Measurements from ENCODE around the gene PSME2. TPM values are rescaled to one million over a fixed set of nuclear protein-coding genes. Genes with fewer than 3 reads are reported as not detected.

PSME2 gene
- total and polyA plus RNA-seq, 2 of the 13 experiments (the other 11 are each of a cell fraction or from before 2014, with no cell fraction given), result 332 to 716 TPM

- TF ChIP-seq ZNF318 (CRISPR knock-in tag; IDR thresholded peaks at IDR 0.05), result no peak
These were observed 39.3 kb upstream of the PSME2 start (continued) for GRCh38 chr14:24185741-24186140.

- POLR2A ChIA-PET, result interaction anchor here (0.9 to 8.1 kb wide), 7 partner anchors 10 to 44 kb away, joined by 3 to 53 read pairs (median 4); partner anchors contain the start of genes CHMP4A, EMC9, IRF9 and TM9SF1
- TF ChIP-seq GTF2F1 (IDR thresholded peaks at IDR 0.05; ENCODE audit: low read length), result no peak
- TF ChIP-seq RBM22 (optimal IDR thresholded peaks at IDR 0.05; ENCODE audit: low read length), result peak; percentile 49
- no peak for TF ChIP-seq U2AF2 (IDR thresholded peaks at IDR 0.05; ENCODE audit: low read depth, low read length)
- no peak for TF ChIP-seq HMGXB3 (CRISPR knock-in tag; IDR thresholded peaks at IDR 0.05; ENCODE audit: borderline replicate concordance)
- TF ChIP-seq ZNF598 (CRISPR knock-in tag; IDR thresholded peaks at IDR 0.05; ENCODE audit: borderline replicate concordance), result 0 out of 2 replicates have a peak, but pooled peaks have one; percentile 61
- TF ChIP-seq MYC (CRISPR knock-in tag; IDR thresholded peaks at IDR 0.05; ENCODE audit: borderline replicate concordance), result peak; percentile 27; the same call in 1 of the 2 replicates
- TF ChIP-seq ZMYM3 (CRISPR knock-in tag; IDR thresholded peaks at IDR 0.05), result no peak
- no peak for TF ChIP-seq ZNF772 (CRISPR knock-in tag; IDR thresholded peaks at IDR 0.05)
- TF ChIP-seq TEAD2 (CRISPR knock-in tag; IDR thresholded peaks at IDR 0.05), result no peak
These were observed 38.6 kb upstream of the PSME2 start for GRCh38 chr14:24185026-24185425.

More at GRCh38 chr14:24185026-24185425, 38.6 kb upstream of the PSME2 start:
- Histone ChIP-seq H3K27me3 (ENCODE audit: control insufficient read depth in 1 of 2, insufficient read depth in 2 of 2, low read length in 2 of 2) (no peaks in the 10 kb centered on the region), H3K36me3 (replicated peaks in 1 of 2; ENCODE audit: control insufficient read depth in 1 of 2, insufficient read depth in 2 of 2, low read length in 2 of 2) (peaks cover 73 to 77% of the 10 kb centered on the region in 2 experiments), H3K4me3 (replicated peaks in 1 of 3; ENCODE audit: insufficient read depth in 1 of 3, low read depth in 2 of 3, low read length in 3 of 3) (no peak overlapping the region), H3K4me2 (ENCODE audit: low read depth, low read length) (no peak overlapping the region), H3K9me3 (ENCODE audit: low read length) (no peaks in the 10 kb centered on the region), H4K20me1 (ENCODE audit: insufficient read depth, low read length) (no peaks in the 10 kb centered on the region), H3K79me2 (ENCODE audit: insufficient read depth, low read length) (peaks cover 15% of the 10 kb centered on the region), H2AFZ (ENCODE audit: low read length) (no peak overlapping the region), H3K9ac (ENCODE audit: insufficient read depth, low read depth, low read length) (no peak overlapping the region), H3K4me1 (ENCODE audit: insufficient read depth, low read length) (peaks cover 24% of the 10 kb centered on the region), H3K27ac (ENCODE audit: extremely low read length, insufficient read depth, low read length) (no peak overlapping the region)
- ATAC-seq, result no peak
- intact Hi-C loops (cut with micrococcal nuclease; ENCODE audit: unreplicated experiment), result no loop called here
- BruUV-seq (replicated peaks), result no TSS peak
- DNase-seq (ENCODE audit: low spot score), result no peak
- CTCF ChIA-PET (ENCODE audit: low intra/inter-chr PET ratio, low total read pairs), result no interaction called here
- in situ Hi-C loops (cut with HindIII; ENCODE audit: extremely low pct_ligation_motif_present, low pct_unique_long_range_greater_than_20kb), result no loop called here
- WGBS (ENCODE audit: low lambda C conversion rate), result 97% methylated on average over 7 of the region's 7 CpGs
- no peak for FAIRE-seq
